ENCODE data around the gene KCTD2.

DNA sequence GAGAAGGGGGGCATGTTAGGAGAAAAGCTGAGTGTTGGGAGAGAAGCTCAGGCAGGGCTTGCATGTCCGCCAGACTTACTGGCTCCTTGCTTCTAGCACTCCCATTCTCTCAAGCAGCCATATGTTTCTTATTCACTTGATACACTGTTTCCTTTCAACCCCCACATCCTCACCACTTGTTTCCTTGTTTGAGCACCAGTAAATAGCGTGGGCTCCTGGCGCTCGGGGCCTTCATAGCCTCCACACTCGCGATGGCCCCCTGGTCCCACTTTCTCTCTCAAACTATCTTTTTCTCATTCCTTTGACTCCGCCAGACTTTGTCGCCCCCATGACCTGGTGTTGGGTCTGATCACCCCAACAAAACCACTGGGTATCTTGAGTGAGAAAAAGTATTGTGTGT is 16.9 kb upstream of the KCTD2 start:
- TF ChIP-seq, protein P1, sequence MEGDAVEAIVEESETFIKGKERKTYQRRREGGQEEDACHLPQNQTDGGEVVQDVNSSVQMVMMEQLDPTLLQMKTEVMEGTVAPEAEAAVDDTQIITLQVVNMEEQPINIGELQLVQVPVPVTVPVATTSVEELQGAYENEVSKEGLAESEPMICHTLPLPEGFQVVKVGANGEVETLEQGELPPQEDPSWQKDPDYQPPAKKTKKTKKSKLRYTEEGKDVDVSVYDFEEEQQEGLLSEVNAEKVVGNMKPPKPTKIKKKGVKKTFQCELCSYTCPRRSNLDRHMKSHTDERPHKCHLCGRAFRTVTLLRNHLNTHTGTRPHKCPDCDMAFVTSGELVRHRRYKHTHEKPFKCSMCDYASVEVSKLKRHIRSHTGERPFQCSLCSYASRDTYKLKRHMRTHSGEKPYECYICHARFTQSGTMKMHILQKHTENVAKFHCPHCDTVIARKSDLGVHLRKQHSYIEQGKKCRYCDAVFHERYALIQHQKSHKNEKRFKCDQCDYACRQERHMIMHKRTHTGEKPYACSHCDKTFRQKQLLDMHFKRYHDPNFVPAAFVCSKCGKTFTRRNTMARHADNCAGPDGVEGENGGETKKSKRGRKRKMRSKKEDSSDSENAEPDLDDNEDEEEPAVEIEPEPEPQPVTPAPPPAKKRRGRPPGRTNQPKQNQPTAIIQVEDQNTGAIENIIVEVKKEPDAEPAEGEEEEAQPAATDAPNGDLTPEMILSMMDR (IDR thresholded peaks at IDR 0.05) = no peak
- TF ChIP-seq POLR2A (IDR thresholded peaks at IDR 0.05) (no peak), POLR2AphosphoS5 (IDR thresholded peaks at IDR 0.05) (no peak), EP300 (IDR thresholded peaks at IDR 0.05) (no peak)

Data from suprapubic skin (tissue), 4 donors.